SK-N-SH treated with all-trans-retinoic acid at 6 μM for 48 hours (cell line): ENCODE measurements around the gene PPP1R16B.

ENCODE experiments used
- ATAC-seq: fragments of 200-7000 bp; cut with Tn5 transposase; 3 replicates; pipeline ENCODE4 v1.9.1; 2020; ENCODE audit warnings: mild to moderate bottlenecking, moderate library complexity
- ARNTL ChIP-seq: fragments of 450-650 bp; formaldehyde crosslinking; IDR thresholded peaks from 2 replicates; pipeline ENCODE4 v1.5.0; 2020; ENCODE audit warnings: low read depth, mild to moderate bottlenecking, moderate library complexity, borderline replicate concordance
- CSDC2 ChIP-seq: fragments of 250-450 bp; sonication (Bioruptor Pico); IDR thresholded peaks from 2 replicates; pipeline ENCODE4 v1.5.0; 2020; ENCODE audit warnings: mild to moderate bottlenecking, moderate library complexity
- CSRNP3 ChIP-seq: fragments of 250-450 bp; sonication (Bioruptor Pico); IDR thresholded peaks from 2 replicates; pipeline ENCODE4 v1.5.1; 2021; ENCODE audit warnings: mild to moderate bottlenecking, moderate library complexity
- OSR1 ChIP-seq: fragments of 250-450 bp; sonication (Bioruptor Pico); IDR thresholded peaks from 2 replicates; pipeline ENCODE4 v1.8.0; 2022; ENCODE audit warnings: moderate library complexity, mild to moderate bottlenecking, inconsistent platforms
- POU6F1 ChIP-seq: fragments of 250-450 bp; sonication (Bioruptor Pico); IDR thresholded peaks from 2 replicates; pipeline ENCODE4 v1.8.0; 2021; ENCODE audit warnings: low read depth, mild to moderate bottlenecking, moderate library complexity, borderline replicate concordance
- SNAI2 ChIP-seq: fragments of 250-450 bp; sonication (Bioruptor Pico); IDR thresholded peaks from 2 replicates; pipeline ENCODE4 v1.5.0; 2020; ENCODE audit warnings: mild to moderate bottlenecking, moderate library complexity
- TCF4 ChIP-seq: fragments of 250-450 bp; sonication (Bioruptor Pico); IDR thresholded peaks from 2 replicates; pipeline ENCODE4 v1.8.0; 2021; ENCODE audit warnings: mild to moderate bottlenecking, moderate library complexity, borderline replicate concordance
- TSHZ2 ChIP-seq: fragments of 250-450 bp; sonication (Bioruptor Pico); IDR thresholded peaks from 2 replicates; pipeline ENCODE4 v1.5.0; 2020; ENCODE audit warnings: mild to moderate bottlenecking, moderate library complexity
- ZC3H10 ChIP-seq: fragments of 250-450 bp; sonication (Bioruptor Pico); IDR thresholded peaks from 2 replicates; pipeline ENCODE4 v1.5.1; 2021; ENCODE audit warnings: mild to moderate bottlenecking, moderate library complexity
- ZFP30 ChIP-seq: fragments of 450-650 bp; formaldehyde crosslinking; IDR thresholded peaks from 2 replicates; pipeline ENCODE4 v1.5.0; 2022; ENCODE audit warnings: mild to moderate bottlenecking, moderate library complexity
- ZNF565 ChIP-seq: fragments of 450-650 bp; formaldehyde crosslinking; conservative IDR thresholded peaks from 2 replicates; pipeline ENCODE4 v1.5.0; 2020; ENCODE audit warnings: low read depth, mild to moderate bottlenecking, moderate library complexity
- ZNF70 ChIP-seq: fragments of 450-650 bp; formaldehyde crosslinking; IDR thresholded peaks from 2 replicates; pipeline ENCODE4 v1.5.0; 2020; ENCODE audit warnings: mild to moderate bottlenecking, moderate library complexity
- ZNF8 ChIP-seq: fragments of 450-650 bp; formaldehyde crosslinking; IDR thresholded peaks from 2 replicates; pipeline ENCODE4 v1.5.0; 2020; ENCODE audit warnings: mild to moderate bottlenecking, moderate library complexity

The PPP1R16B gene

GRCh38 chr20:38873050-38873581 lies 67.6 kb downstream of the PPP1R16B start:
- no peak for TF ChIP-seq ARNTL (CRISPR knock-in tag)
- no peak for TF ChIP-seq ZFP30 (CRISPR knock-in tag)
- TF ChIP-seq ZNF565 = no peak
- TF ChIP-seq CSDC2 (CRISPR knock-in tag) = no peak
- ATAC-seq = no peak

GRCh38 chr20:38874460-38875174 lies 69.1 kb downstream of the PPP1R16B start:
- peak; percentile 39; the same call in 2 of the 3 replicates for ATAC-seq
- TF ChIP-seq ZNF70 (CRISPR knock-in tag) (peak; percentile 20; the same call in 1 of the 2 replicates), ZNF8 (CRISPR knock-in tag) (no peak), POU6F1 (CRISPR knock-in tag) (no peak), TSHZ2 (no peak), ZC3H10 (CRISPR knock-in tag) (no peak), TCF4 (peak; percentile 81; the same call in 1 of the 2 replicates)

GRCh38 chr20:38875175-38875993 lies 69.9 kb downstream of the PPP1R16B start:
- peak; percentile 68 for ATAC-seq
- TF ChIP-seq TSHZ2 (peak; percentile 58), TCF4 (peak; percentile 83; the same call in 1 of the 2 replicates), ZNF70 (CRISPR knock-in tag) (no peak; the same call in 1 of the 2 replicates)

- no peak for ATAC-seq
- TF ChIP-seq OSR1 (no peak), CSDC2 (CRISPR knock-in tag) (no peak), TSHZ2 (peak; percentile 31; the same call in 1 of the 2 replicates), SNAI2 (no peak), TCF4 (peak; percentile 73; the same call in 1 of the 2 replicates), ZFP30 (CRISPR knock-in tag) (no peak), CSRNP3 (no peak)
Observed at GRCh38 chr20:38877483-38877882, 72.0 kb downstream of the PPP1R16B start.
